Forelimb muscle (tissue), 1 donor: ENCODE data around the gene SLC35A3. TPM values are rescaled to one million over a fixed set of nuclear protein-coding genes. Genes with fewer than 3 reads are reported as not detected.
"Not testable (repeated sequence)": the region's sequence is repeated elsewhere in the genome, so short reads cannot be mapped to it uniquely, and the experiment has no call there.

ENCODE experiments used
- DNase-seq: peaks from one replicate; pipeline ENCODE4 v3.0.0-alpha.2; 2013; ENCODE audit warnings: low read depth
- polyA plus RNA-seq: library from polyadenylated mRNA; unstranded; fragments of 120-200 nt; gene quantifications from one replicate; pipeline ENCODE4 v1.2.1, GENCODE V29; 2013; ENCODE audit not compliant: insufficient read length

Gene SLC35A3
- 12.1 TPM for polyA plus RNA-seq

DNA sequence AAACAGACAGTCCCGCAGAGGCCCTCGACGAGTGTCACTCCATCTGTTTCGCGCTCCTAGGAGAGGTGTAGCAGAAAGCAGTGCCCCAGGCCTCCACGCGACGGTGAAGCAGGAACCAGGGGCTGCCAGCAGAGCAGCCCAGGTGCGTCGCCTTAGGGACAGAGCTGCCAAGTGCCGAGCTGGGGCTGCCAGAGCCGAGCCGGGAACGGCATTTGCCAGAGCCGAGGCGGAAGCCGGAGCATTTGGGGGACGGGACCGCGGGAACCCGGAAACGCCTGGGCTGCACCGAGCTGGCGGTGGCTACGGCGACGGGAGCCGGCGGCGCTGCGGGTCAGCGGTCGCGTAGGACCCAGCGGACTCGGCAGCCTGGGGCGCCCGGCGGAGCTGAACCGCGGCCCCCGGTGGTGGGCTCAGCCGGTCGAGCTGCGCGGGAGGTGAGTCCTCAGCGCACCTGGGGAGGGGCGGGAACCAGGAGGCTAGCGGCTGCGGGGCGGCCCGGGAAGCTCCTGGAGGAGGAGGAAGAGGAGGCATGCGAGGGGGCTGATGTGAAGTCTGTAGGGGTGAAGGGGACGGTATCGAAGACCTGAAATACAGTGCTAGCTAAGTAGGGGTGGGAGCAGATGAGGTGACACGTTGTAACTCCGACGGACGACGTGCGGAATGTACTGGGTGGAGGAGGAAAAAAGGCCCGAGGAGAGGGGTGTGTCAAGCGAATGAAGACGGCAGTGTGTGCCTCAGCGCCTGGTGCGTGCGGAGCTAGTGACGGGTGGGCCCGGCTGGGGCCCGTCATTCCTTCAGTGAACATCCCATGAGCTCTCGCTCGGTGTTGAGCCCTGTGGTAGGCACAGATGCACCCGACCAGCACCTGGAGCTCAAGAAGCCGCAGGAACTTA, at the start of gene SLC35A3:
Gene SLC35A3 (plus strand): TSS at position 268 of the 893 bp plus-strand sequence. CDS start 23,559 bp downstream, outside the sequence.
- DNase-seq = no peak

DNA sequence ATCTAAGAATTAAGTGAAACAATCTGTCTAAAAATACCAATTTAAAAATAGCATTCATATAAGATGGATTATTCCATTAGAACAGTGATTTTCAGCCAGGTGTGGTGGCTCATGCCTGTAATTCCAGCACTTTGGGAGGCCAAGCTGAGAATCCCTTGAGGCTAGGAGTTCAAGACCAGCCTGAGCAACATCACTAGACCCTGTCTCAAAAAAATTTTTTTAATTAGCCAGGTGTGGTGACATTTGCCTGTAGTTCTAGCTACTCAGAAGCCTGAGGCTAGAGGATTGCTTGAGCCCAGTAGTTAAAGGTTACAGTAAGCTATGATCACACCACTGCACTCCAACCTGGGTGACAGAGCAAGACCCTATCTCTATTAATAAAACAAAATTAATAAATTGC, 35.0 kb upstream of the SLC35A3 start:
- no peak for DNase-seq

DNA sequence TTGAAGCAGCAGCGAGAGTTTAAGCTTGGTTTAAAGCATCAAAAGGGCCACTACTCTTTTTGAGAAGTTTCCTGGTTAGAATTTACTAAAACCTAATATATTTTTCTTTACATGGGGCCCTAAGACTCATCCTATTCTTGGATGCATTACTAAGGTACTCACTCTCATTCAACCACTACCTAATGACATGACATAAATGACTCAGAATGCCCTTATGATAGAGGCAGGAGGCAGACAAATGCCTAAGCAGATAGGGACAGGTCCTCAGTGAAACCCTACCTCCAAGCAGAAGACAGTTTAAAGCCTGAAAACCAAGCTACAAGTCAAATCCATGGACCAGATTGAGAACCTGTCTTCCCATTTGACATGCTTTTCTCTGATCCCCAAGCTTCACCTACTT, 34.3 kb upstream of the SLC35A3 start:
- DNase-seq = no peak

DNA sequence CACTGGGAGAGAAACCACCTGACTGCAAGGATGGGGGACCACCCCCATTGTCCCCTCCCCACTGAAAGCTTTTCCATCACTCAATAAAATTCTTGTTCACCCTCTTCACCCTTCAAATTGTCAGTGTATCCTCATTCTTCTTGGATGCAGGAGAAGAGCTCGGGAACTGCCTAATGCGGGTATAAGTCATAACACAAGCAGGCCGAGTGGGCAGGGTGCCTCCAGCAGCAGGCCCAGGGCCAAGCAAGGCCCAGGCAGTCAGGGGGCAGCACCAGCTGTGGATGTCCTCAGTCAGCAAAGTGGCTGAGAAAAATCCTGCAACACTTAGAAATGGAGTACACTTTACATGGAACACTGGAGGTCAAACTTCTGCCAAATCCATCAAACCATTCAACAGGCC, 33.7 kb upstream of the SLC35A3 start:
- DNase-seq = no peak

DNA sequence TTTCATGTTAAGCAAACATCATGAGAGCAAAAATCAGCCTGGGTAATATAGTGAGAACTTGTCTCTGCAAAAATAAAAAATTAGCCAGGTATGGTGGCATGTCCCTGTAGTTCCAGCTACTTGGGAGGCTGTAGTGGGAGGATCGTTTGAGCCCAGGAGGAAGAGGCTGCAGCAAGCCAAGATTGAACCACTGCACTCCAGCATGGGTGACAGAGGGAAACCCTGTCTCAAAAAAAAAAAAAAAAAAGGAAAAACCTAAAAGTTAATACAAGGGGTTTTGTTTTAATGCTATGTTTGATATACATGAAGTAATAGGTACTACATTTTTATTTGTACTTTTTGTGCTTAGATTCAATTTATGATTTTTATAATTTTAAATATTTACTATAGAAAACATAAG, 27.1 kb upstream of the SLC35A3 start:
- no peak for DNase-seq

DNA sequence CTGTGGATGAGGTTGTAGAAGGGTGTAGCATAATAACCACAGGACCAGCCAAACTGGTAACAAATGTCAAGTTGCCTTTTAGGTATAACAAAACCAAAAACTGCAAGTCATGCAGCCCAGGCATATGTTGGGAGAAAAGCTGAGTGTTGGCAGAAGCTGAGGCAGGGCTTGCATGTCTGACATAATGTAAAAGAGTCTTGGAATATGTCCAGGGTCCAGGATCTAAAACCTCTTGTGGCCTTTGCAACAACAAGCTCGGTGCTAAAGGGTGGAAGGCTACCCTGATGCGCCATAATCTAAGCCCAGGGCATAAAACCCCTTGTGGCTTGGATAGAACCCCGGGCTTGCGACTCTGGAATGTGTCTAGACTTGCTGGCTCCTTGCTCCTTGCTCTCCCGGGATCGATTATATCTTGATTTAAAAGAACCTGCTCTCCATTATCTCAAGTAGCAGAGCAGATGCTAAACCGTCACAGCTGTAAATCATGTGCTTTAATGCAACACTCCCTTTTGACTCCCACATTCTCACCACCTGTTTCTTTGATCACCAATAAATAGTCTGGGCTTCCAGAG, 26.5 kb upstream of the SLC35A3 start:
- no peak for DNase-seq

DNA sequence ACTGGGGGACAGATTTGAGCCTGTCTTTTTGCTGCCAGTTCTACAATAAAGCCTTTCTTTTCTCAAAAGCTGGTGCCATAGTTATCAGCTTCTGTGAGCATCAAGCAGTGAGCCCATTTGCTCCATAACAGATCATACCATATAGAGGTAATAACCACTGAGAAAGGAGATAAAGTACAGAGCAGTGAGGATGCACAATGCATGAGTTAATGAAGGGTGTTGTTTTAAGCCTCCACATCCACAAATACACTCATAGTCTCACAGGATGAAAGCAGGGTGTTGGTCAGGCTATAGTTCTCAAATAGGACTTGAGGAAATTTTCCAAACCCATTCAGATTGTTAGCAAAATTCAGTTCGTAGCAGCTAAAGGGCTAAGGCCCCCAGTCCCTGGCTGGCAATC, 25.6 kb upstream of the SLC35A3 start:
- DNase-seq = no peak

DNA sequence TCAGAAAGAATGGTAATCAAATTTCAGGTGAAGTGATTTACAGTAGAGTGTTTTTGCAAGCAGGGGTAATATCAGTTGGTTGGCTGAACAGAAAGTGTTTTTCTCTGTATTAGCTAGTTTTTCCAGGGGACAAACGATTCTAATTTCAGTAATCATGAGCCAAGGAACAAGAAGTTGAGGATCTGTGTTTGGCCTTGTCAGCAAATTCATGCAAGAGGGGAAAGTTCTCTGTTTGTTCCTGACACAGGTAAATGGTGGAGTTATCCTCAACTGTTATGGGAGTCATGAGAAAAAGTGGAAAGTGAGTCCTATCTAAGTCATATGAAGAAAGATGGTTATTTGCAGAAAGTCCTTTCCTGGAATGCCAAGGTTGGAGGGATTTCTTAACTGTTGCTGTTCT, 24.6 kb upstream of the SLC35A3 start:
- DNase-seq = no peak

DNA sequence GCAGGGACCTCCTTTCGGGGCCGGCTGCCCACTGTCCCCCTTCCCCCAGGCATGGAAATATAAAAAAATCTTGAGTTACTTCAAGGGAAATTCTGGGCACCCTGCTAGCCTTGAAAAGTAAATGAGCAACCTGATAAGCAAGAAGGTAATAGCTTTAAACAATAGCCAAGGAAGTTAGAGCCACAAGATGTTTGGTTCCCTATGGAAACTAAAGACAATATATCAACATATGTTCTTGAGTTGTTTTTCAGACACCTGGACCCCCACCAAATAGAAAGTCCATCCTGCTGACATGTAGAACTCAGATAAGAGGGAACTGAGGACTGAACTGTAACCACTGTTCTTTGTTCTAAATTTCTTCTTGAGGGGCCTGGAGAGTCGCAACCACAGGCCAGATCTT, 19.3 kb upstream of the SLC35A3 start:
- no peak for DNase-seq

DNA sequence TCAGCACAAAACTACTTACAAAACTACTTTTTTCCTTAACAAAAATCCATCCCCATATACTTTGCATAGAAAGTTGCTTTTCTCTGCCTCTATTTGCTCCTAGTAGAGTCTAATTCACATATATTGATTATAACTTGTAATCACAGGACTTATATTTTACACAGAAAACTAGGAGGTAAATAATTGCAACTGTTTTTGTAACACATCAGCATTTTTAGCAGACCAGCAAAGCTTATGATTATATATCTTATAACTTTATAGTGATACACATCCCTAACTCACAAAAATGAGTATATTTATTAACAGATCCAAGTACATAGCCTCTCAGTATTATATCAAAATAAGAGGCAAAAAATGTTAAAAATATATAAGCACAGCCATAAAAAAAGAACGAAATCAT, 17.3 kb upstream of the SLC35A3 start:
- DNase-seq = no peak

DNA sequence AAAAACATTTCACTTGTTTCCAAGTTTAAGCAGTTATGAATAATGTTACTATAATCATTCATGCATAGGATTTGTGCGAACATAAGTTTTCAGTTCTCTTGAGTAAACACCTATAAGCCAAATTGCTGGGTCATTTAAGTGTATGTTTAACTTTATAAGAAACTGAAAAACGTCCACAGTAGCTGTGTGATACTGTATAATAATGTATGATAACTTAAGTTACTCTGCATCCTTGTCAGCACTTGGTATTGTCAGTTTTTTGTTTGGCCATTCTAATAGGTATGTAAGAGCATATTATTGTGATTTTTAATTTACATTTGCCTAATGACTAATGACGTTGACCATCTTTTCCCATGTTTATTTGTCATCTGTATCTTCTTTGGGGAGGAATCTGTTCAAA, 14.4 kb upstream of the SLC35A3 start:
- no peak for DNase-seq

DNA sequence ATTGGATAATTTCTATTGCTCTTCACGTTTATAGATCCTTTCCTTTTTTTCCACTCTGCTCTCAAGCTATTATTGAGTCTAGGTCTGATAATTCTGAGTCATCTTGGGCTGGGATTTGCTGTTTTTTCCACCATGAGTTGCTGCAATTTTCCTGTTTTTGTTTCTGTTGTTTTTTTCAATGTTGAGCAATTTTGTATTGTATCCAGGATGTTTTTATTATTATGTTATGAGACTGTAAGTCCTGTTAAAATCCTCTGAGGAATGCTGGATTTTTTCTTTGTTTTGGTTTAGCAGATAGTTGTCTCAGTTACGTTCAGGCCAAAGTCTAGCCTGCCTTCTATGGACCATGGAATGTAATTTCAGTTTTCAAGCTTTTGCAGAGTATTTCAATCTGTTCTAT, 13.0 kb upstream of the SLC35A3 start:
- DNase-seq = peak; percentile 66

DNA sequence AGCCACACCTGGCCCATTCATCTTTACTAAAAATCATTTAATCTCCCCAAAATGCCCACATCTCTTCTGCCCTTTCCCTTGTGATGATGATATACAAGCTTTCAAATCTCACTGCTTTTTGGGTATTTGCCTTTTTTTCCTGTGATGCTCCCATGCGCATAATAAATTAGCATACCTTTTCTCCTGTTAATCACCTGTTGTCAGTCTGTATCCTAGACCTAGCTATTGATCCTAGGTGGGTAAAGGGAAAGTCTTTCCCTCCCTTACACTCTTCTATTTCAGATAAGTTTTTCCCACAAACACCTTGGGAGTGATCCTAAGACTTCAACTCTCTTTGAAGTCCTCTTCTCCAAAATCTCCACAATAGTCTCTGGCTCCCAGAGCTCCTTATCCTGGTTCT, 12.0 kb upstream of the SLC35A3 start:
- DNase-seq = no peak

DNA sequence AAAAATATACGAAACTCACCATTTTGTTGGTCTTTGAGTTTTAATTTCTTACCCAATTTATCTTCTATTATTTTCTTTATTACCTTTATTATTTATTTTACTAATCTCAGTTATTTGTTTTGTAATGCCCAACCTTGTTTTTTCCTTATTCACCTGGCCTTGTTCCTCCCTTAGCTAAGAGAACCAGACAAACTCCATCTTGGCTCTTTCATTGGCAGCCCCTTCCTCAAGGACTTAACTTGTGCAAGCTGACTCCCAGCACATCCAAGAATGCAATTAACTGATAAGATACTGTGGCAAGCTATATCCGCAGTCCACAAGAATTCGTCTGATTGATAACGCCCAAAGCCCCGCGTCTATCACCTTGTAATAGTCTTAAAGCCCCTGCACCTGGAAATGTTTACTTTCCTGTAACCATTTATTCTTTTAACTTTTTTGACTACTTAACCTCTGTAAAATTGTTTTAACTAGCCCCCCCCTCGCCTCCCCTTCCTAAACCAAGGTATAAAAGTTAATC, 10.5 kb upstream of the SLC35A3 start:
- DNase-seq = not testable (repeated sequence)

DNA sequence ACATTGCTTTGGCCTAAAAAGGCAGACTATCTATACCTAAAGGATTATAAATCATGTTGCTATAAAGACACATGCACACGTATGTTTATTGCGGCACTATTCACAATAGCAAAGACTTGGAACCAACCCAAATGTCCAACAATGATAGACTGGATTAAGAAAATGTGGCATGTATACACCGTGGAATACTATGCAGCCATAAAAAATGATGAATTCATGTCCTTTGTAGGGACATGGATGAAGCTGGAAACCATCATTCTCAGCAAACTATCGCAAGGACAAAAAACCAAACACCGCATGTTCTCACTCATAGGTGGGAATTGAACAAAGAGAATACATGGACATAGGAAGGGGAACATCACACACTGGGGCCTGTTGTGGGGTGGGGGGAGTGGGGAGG, 9.5 kb upstream of the SLC35A3 start:
- not testable (repeated sequence) for DNase-seq

DNA sequence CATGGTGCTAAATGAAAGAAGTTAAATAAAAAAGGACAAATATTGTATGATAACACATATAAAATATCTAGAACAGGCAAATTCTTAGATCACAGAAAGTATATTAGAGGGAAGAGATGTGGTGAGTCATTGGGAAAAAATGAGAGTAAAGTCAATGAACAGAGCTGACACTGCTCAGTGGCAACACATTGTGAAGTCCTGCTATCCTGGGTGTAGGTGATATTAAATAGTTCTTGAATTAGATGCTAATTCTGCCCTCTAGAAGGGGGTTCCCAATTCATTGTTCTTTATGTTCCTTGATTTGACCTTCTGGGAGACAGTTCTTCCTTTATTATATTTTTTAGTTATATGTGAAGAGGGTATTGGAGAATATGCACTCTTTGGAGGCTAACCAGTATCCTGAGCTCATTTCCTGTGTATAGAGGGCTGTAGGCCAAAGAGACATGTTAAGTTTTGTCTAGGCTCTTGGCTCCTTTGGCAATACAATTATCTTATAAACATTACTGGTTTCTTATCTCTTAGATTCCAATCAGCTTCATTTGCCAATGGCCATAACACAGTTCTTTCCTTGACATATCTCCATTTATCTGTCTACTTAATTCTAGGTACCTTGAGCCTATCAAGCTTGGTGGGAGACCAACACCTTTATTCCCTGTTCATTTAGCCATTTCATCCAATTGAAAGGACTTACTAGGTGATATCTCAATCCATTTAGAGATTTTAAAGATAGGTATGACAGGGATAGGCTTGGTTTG, 6.6 kb upstream of the SLC35A3 start:
- no peak for DNase-seq

DNA sequence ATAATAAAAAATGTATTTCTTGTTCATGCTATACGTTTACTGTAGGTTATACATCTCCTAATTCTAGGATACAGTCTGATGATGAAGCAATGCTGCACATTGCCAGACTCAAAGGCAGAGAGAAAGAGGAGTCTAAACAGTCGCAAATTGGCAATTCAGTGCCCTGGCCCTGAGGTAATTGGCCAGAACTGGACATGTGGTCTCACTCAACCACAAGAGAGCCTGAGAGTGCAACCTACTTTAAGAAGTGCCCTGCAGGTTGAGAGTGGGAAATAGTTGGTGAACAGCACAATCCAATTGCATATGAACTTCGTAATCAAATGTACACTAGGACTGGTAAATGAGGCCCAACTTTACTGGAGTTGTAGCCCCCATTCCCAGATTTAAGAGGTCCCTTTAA, 5.0 kb upstream of the SLC35A3 start:
- no peak for DNase-seq

DNA sequence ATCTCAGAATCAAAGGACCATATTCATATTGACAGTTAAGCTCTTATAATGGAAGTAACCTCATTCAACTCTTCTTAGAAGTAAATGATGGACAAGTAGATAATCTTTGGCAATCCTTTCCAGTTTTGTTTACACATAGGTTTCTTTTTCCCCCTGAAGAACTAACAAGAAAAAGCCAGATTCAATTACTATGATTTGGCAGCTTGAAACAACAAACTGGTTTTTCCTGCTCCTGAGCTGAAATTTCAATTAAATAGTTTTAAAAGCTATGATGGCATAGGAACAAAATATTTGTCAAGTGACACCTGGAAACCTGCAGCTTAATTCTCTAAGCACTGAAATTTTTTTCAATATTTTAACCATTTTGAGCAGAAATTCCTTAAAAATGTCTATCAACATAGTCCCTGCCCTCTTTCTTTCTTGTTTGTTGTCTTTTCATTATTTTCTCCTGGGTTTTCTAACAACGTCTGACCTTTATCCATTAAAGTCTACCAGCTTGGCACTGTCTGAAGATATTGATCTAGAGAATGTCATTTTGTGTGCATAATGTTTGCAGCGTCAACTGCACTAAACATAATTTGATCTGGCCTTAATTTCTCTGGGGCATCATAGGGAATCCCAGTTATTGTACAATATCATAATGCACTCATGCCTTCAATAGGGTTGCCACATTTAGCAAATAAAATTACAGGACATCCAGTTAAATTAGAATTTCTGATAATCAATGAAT, 4.0 kb upstream of the SLC35A3 start:
- DNase-seq = no peak

DNA sequence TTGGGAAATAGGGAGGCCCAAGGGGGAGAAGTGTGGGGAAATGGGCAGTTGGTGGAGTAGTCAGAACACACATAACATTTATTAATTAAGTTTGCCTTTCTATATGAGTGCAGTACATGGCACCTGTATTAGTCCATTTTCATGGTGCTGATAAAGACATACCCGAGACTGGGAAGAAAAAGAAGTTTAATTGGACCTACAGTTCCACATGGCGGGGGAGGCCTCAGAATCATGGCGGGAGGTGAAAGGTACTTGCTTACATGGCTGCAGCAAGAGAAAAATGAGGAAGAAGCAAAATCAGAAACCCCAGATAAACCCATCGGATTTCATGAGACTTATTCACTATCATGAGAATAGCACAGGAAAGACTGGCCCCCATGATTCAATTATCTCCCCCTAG, 1.6 kb upstream of the SLC35A3 start:
- DNase-seq = no peak

DNA sequence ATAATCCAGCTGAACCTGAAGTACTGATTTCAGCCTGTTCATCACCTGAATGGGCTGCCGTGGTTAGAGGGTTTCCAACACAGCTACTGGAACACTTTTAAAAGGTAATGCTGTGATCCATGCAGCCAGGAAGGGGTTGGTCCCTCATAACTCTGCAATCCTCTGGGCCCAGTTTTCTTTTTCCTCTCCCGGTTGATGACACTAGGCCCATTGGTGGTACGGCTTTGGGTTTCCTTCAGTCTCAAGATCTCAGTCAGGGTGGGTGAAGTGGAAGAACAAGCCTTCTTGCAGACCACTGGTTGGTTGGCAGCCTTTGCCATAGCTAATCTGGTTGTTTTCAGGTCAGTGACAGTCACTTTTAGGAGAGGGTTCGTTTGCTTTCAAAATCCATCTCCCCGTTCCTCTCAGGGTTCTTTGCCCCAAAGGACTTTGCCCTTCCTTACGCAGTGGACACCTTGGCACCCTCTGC, 502 bp upstream of the SLC35A3 start:
- DNase-seq = no peak

DNA sequence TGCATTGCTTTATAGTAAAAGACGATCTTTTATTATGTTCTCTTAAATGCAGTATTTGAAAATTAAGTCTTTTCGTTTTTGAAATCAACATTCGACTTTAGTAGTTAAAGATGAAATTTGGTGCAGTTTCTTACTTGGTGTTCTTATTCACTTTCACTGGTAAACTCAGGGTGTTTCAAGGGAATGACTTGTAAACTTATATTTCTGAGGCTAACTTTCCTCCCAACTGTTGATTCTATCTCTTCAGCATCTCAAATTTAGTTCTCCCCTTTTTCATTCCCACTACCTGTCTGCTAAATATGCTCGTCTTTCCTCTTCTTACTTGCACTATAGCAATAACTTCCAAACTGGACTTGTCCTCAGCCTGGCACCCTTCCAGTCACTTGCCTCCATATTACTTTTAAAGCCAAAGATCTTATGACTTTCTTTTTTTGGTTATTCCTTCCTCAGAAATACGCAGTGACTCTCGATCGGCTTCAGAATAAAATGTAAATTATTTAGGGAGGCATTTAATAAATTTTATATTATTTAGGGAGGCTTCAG, 988 bp downstream of the SLC35A3 start:
- no peak for DNase-seq
